ENCODE measurements around the gene CEBPB.

DNA sequence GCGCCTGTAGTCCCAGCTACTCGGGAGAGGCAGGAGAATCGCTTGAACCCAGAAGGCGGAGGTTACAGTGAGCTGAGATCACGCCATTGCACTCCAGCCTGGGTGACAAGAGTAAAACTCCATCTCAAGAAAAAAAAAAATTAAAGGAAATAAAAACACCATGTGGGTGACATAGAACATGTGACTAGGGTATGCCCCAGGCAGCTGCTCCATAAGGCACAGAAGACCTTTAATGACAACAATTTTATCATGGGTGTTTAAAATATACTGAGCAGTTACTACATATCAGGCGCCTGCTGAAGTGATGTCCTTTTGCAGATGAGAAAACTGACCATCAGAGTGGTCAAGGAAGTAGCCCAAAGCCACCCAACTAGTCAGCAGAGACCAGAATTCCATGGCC, 45.1 kb upstream of the CEBPB start:
- TF ChIP-seq, protein P1, sequence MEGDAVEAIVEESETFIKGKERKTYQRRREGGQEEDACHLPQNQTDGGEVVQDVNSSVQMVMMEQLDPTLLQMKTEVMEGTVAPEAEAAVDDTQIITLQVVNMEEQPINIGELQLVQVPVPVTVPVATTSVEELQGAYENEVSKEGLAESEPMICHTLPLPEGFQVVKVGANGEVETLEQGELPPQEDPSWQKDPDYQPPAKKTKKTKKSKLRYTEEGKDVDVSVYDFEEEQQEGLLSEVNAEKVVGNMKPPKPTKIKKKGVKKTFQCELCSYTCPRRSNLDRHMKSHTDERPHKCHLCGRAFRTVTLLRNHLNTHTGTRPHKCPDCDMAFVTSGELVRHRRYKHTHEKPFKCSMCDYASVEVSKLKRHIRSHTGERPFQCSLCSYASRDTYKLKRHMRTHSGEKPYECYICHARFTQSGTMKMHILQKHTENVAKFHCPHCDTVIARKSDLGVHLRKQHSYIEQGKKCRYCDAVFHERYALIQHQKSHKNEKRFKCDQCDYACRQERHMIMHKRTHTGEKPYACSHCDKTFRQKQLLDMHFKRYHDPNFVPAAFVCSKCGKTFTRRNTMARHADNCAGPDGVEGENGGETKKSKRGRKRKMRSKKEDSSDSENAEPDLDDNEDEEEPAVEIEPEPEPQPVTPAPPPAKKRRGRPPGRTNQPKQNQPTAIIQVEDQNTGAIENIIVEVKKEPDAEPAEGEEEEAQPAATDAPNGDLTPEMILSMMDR (IDR thresholded peaks at IDR 0.05; ENCODE audit: low read depth, low read length, missing input control), result no peak
- TF ChIP-seq RAD21 (IDR thresholded peaks at IDR 0.05) (no peak), FOXA1 (IDR thresholded peaks at IDR 0.05) (no peak), EGR1 (IDR thresholded peaks at IDR 0.05; ENCODE audit: low read depth in 2 of 2) (no peak), TAF1 (conservative IDR thresholded peaks at IDR 0.05) (no peak), JUND (IDR thresholded peaks at IDR 0.05) (no peak), SP1 (IDR thresholded peaks at IDR 0.05) (no peak)
- TF ChIP-seq, protein P2, sequence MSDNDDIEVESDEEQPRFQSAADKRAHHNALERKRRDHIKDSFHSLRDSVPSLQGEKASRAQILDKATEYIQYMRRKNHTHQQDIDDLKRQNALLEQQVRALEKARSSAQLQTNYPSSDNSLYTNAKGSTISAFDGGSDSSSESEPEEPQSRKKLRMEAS (IDR thresholded peaks at IDR 0.05), result no peak
- TF ChIP-seq, protein P3, sequence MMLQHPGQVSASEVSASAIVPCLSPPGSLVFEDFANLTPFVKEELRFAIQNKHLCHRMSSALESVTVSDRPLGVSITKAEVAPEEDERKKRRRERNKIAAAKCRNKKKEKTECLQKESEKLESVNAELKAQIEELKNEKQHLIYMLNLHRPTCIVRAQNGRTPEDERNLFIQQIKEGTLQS (IDR thresholded peaks at IDR 0.05), result no peak

All from liver (tissue), 3 donors.